T-cell (primary cell): Measurements from ENCODE around the gene UNC13D. TPM values are rescaled to one million over a fixed set of nuclear protein-coding genes. Genes with fewer than 3 reads are reported as not detected.

ENCODE experiments used
- ATAC-seq, 4 experiments: fragments of 200-7000 bp in 3 of 4; fragments of 150-1000 bp in 1 of 4; cut with Tn5 transposase; replicated peaks in 1 of 4; 1 replicate in 3 of 4; 2 replicates in 1 of 4; pipeline ENCODE4 v1.10.0; 2021; ENCODE audit warnings: moderate library complexity in 3 of 4, mild to moderate bottlenecking in 2 of 4, moderate number of reproducible peaks in 1 of 4
- CTCF ChIA-PET, 2 donors: fragments of 300-600 bp; sonication (Branson Sonifier 250); formaldehyde crosslinking; loops; one replicate each; lab custom pipeline; 2022; ENCODE audit warnings: antibody characterized with exemption in 2 of 2; lab: Charles Lee
- POLR2A ChIA-PET, 2 donors: fragments of 300-600 bp; sonication (Branson Sonifier 250); formaldehyde crosslinking; loops; one replicate each; lab custom pipeline; 2022; ENCODE audit warnings: antibody characterized with exemption in 2 of 2; lab: Charles Lee
- DNase-seq, 35 experiments: peaks; one replicate each; pipeline versions ENCODE4 v3.0.0 to v3.0.0-alpha.2; 2013 to 2023
- H3K27ac ChIP-seq: one replicate; pipeline ENCODE4 v1.5.1; 2013; ENCODE audit warnings: low read length
- H3K27me3 ChIP-seq, 2 experiments: replicated peaks in 1 of 2; 1 replicate in 1 of 2; 2 replicates in 1 of 2; pipeline versions ENCODE4 v1.6.1 to v1.7.0; 2013; ENCODE audit warnings: low read length in 1 of 2, mixed read lengths in 1 of 2; ENCODE audit not compliant: control insufficient read depth in 2 of 2, insufficient read depth in 2 of 2; ENCODE audit errors: extremely low read depth in 1 of 2
- H3K36me3 ChIP-seq, 2 donors: 1 replicate in 1 of 2; 2 replicates in 1 of 2; pipeline versions ENCODE4 v1.6.1 to v1.7.0; 2013; ENCODE audit warnings: low read length in 1 of 2; ENCODE audit not compliant: control insufficient read depth in 2 of 2, insufficient read depth in 1 of 2; ENCODE audit errors: extremely low read depth in 1 of 2
- H3K4me1 ChIP-seq, 2 experiments: 1 replicate in 1 of 2; 2 replicates in 1 of 2; pipeline versions ENCODE4 v1.6.1 to v1.7.0; 2013; ENCODE audit warnings: low read length in 2 of 2, mixed read lengths in 1 of 2; ENCODE audit not compliant: insufficient read depth in 2 of 2, control insufficient read depth in 1 of 2; ENCODE audit errors: extremely low read depth in 1 of 2
- H3K4me3 ChIP-seq, 2 donors: 1 replicate in 1 of 2; 2 replicates in 1 of 2; pipeline versions ENCODE4 v1.5.1 to v1.7.0; 2013; ENCODE audit warnings: mild to moderate bottlenecking in 2 of 2, low read length in 1 of 2, moderate library complexity in 1 of 2; ENCODE audit not compliant: control insufficient read depth in 1 of 2; ENCODE audit errors: extremely low read depth in 1 of 2
- H3K9me3 ChIP-seq: 2 replicates; pipeline ENCODE4 v1.7.0; 2013
- H3K27ac Mint-ChIP-seq, 2 donors: one replicate each; pipeline ENCODE4 v1.8.0; 2020 to 2021; ENCODE audit warnings: mild to moderate bottlenecking in 2 of 2, mixed read lengths in 2 of 2
- H3K27me3 Mint-ChIP-seq, 2 donors: one replicate each; pipeline ENCODE4 v1.8.0; 2021 to 2022; ENCODE audit warnings: mixed read lengths in 2 of 2
- H3K36me3 Mint-ChIP-seq: one replicate; pipeline ENCODE4 v1.8.0; 2021; ENCODE audit warnings: mixed read lengths
- H3K4me1 Mint-ChIP-seq, 3 donors: one replicate each; pipeline ENCODE4 v1.8.0; 2020 to 2022; ENCODE audit warnings: mixed read lengths in 3 of 3, mild to moderate bottlenecking in 1 of 3
- H3K4me3 Mint-ChIP-seq, 3 donors: one replicate each; pipeline ENCODE4 v1.8.0; 2020 to 2022; ENCODE audit warnings: mild to moderate bottlenecking in 3 of 3, mixed read lengths in 3 of 3, moderate library complexity in 3 of 3
- H3K9me3 Mint-ChIP-seq, 3 donors: one replicate each; pipeline ENCODE4 v1.8.0; 2020 to 2022; ENCODE audit warnings: mixed read lengths in 3 of 3
- WGBS: methylation state at CpG from one replicate; pipeline ENCODE4 v1.1.5; 2013; ENCODE audit warnings: missing lambda C conversion rate; ENCODE audit not compliant: insufficient coverage; 5-methylcytosine and 5-hydroxymethylcytosine counted together
- total RNA-seq, 35 experiments: library from RNA in 6 of 35; stranded (reverse) in 6 of 35; fragments of 120-200 nt in 1 of 35; gene quantifications; one replicate each; pipeline versions ENCODE4 v1.2.1 to v1.2.4 and lab custom pipeline; 2013 to 2026

UNC13D gene
- total RNA-seq, 5 donors from 2014 or later (not counting 1 experiment from before 2014, with no cell fraction given) = 148 to 191 (median 180) TPM

DNA sequence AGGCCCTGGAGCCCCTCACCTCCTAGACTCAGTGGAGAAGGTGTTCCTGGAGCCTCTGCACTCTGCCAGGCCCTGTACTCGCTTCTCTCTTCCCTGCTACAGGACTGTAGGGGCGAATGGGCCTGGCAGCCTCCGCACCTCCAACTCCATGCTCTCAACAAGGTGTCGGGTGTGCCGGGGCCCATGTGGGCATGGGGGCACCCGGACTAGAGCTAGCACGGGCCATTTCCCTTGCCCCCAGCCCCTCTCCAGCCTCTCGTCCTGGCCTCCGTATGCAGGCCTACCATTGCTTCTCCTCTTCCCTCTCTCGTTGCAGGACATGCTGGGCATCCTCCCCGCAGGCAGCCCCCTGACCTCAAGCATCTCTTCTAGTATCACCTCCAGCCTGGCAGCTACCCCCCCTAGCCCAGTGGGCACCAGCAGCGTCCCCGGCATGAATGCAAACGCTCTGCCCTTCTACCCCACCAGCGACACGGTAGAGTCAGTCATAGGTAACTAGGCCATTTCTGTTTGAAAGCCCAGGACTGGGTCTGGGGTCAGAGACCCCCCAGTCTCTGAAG, 25.8 kb downstream of the UNC13D start:
- Mint-ChIP-seq H3K4me1 (peaks cover 16 to 18% (median 17%) of the 10 kb centered on the region in 3 donors), H3K27ac (peak overlapping the region in 1 of 2 donors; percentile 74), H3K36me3 (peaks cover 24% of the 10 kb centered on the region), H3K27me3 (no peaks in the 10 kb centered on the region), H3K4me3 (no peak overlapping the region), H3K9me3 (no peaks in the 10 kb centered on the region)
- H3K4me1 ChIP-seq = peaks cover 2 to 23% of the 10 kb centered on the region in 2 experiments
- 97% methylated on average over 15 of the region's 16 CpGs for WGBS
- ChIA-PET POLR2A (no interaction called here), CTCF (no interaction called here)
- no peak overlapping the region for H3K27ac ChIP-seq
- H3K27me3 ChIP-seq = no peaks in the 10 kb centered on the region
- ATAC-seq (no peak), DNase-seq (no peak)
- no peaks in the 10 kb centered on the region for H3K9me3 ChIP-seq
- H3K36me3 ChIP-seq = peaks cover 56 to 80% of the 10 kb centered on the region in 2 donors
- H3K4me3 ChIP-seq = no peak overlapping the region

GRCh38 chr17:75817571-75817970, 26.6 kb downstream of the UNC13D start:
- peaks cover 52 to 80% of the 10 kb centered on the region in 2 donors for H3K36me3 ChIP-seq
- no peak overlapping the region for H3K4me3 Mint-ChIP-seq
- peaks cover 2 to 16% of the 10 kb centered on the region in 2 experiments for H3K4me1 ChIP-seq
- no peaks in the 10 kb centered on the region for H3K9me3 Mint-ChIP-seq
- POLR2A ChIA-PET = interaction anchor here in 1 of 2 donors (0.5 kb wide), 1 partner anchor 29 kb away, joined by 3 read pairs; no protein-coding TSS in a partner anchor
- H3K27ac ChIP-seq = no peak overlapping the region
- H3K27me3 Mint-ChIP-seq = no peaks in the 10 kb centered on the region
- H3K27me3 ChIP-seq = no peaks in the 10 kb centered on the region
- no peak overlapping the region for H3K27ac Mint-ChIP-seq
- CTCF ChIA-PET = no interaction called here
- DNase-seq (no peak), ATAC-seq (no peak)
- peaks cover 27% of the 10 kb centered on the region for H3K36me3 Mint-ChIP-seq
- 99% methylated on average over 6 of the region's 6 CpGs for WGBS
- no peak overlapping the region for H3K4me3 ChIP-seq
- no peaks in the 10 kb centered on the region for H3K9me3 ChIP-seq
- H3K4me1 Mint-ChIP-seq = peaks cover 16 to 18% (median 17%) of the 10 kb centered on the region in 3 donors

- no peak overlapping the region for H3K4me3 Mint-ChIP-seq
- peaks cover 1 to 7% of the 10 kb centered on the region in 2 experiments for H3K4me1 ChIP-seq
- ATAC-seq = no peak
- peaks cover 8 to 10% (median 8%) of the 10 kb centered on the region in 3 donors for H3K4me1 Mint-ChIP-seq
- peaks cover 55 to 85% of the 10 kb centered on the region in 2 donors for H3K36me3 ChIP-seq
- no peak overlapping the region for H3K27ac Mint-ChIP-seq
- no peak overlapping the region for H3K27ac ChIP-seq
- H3K36me3 Mint-ChIP-seq = peaks cover 30% of the 10 kb centered on the region
- no peaks in the 10 kb centered on the region for H3K9me3 ChIP-seq
- over 99% methylated on average over 9 of the region's 9 CpGs for WGBS
- ChIA-PET CTCF (no interaction called here), POLR2A (no interaction called here)
- no peaks in the 10 kb centered on the region for H3K27me3 ChIP-seq
- no peak overlapping the region for H3K4me3 ChIP-seq
- no peaks in the 10 kb centered on the region for H3K27me3 Mint-ChIP-seq
- H3K9me3 Mint-ChIP-seq = no peaks in the 10 kb centered on the region
- DNase-seq = no peak
Observed at GRCh38 chr17:75816693-75817092, 27.5 kb downstream of the UNC13D start.

DNA sequence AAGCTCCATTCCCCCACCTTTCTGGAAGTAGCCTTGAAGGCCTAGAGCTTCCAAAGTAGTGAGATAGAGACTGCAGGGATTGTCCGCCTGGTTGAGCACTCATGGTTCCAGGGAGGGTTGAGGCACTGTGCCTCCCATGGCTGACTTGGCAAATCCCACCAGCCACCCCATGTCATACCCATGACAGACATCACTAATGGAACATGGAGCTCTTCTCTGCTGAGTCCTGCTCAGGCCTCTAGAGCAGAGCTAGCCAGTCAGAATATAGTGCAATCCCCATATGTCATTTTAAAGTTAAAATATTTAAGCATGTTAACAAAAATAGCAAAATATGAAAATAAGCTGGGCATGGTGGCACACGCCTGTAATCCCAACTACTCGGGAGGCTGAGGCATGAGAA, 28.8 kb downstream of the UNC13D start:
- Histone ChIP-seq H3K4me3 (no peak overlapping the region), H3K9me3 (no peaks in the 10 kb centered on the region), H3K27me3 (no peaks in the 10 kb centered on the region), H3K36me3 (peaks cover 52 to 85% of the 10 kb centered on the region in 2 donors), H3K27ac (no peak overlapping the region), H3K4me1 (no peaks in the 10 kb centered on the region)
- ChIA-PET CTCF (interaction anchor here (0.6 to 0.7 kb wide), 2 partner anchors 16 to 67 kb away, joined by 3 to 4 read pairs; no protein-coding TSS in a partner anchor), POLR2A (no interaction called here)
- H3K9me3 Mint-ChIP-seq = no peaks in the 10 kb centered on the region
- WGBS = 100% methylated on average over 1 of the region's 3 CpGs
- no peak overlapping the region for H3K4me3 Mint-ChIP-seq
- H3K36me3 Mint-ChIP-seq = peaks cover 24% of the 10 kb centered on the region
- no peak for ATAC-seq
- H3K27ac Mint-ChIP-seq = no peak overlapping the region
- no peaks in the 10 kb centered on the region for H3K27me3 Mint-ChIP-seq
- no peak for DNase-seq
- peaks cover 0 to 2% (median 0%) of the 10 kb centered on the region in 3 donors for H3K4me1 Mint-ChIP-seq

DNA sequence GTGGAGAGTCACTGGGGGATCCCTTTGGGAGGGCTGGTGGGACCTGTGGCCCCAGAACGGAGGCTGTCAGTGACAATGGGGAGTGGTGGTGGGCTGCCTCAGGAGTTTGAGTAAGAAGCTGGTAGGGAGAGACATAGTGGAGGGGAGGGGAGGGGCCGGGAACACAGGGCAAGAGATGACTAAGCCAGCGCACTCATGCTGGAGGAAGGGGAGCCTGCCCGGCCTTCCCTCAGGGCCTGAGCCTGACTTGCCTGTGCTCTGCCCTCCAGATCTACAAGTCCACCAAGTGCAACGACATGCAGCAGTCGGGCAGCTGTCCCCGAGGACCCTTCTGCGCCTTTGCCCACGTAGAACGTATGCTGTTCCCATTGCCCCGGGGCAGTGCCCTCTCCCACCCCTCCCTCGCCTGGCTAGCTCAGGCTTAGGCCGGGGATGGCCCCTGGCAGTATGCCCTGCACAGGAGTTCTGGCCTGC, 29.3 kb downstream of the UNC13D start:
- ChIA-PET CTCF (interaction anchor here in 1 of 2 donors (0.7 kb wide), 1 partner anchor 16 kb away, joined by 4 read pairs; no protein-coding TSS in a partner anchor), POLR2A (no interaction called here)
- Mint-ChIP-seq H3K4me3 (no peak overlapping the region), H3K27ac (no peak overlapping the region), H3K4me1 (peaks cover 0 to 2% (median 0%) of the 10 kb centered on the region in 3 donors), H3K27me3 (no peaks in the 10 kb centered on the region), H3K36me3 (peaks cover 24% of the 10 kb centered on the region), H3K9me3 (no peaks in the 10 kb centered on the region)
- Histone ChIP-seq H3K4me1 (no peaks in the 10 kb centered on the region), H3K4me3 (no peak overlapping the region), H3K27ac (no peak overlapping the region), H3K36me3 (peaks cover 51 to 85% of the 10 kb centered on the region in 2 donors), H3K9me3 (no peaks in the 10 kb centered on the region), H3K27me3 (no peaks in the 10 kb centered on the region)
- DNase-seq (no peak), ATAC-seq (no peak)
- 94% methylated on average over 10 of the region's 13 CpGs for WGBS

DNA sequence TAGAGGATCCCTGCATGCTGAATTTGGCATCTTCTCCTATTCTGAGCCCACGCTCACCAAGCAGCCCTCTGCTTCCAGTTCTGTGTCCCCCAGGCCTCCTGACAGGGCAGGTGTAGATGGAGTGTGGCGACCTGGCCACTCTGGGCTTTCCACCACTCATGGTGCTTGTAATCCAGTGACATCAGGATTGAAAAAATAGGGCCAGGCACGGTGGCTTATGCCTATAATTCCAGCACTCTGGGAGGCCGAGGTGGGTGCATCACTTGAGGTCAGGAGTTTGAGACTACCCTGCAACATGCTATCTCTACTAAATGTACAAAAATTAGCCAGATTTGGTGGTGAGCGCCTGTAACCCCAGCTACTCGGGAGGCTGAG, 30.2 kb downstream of the UNC13D start:
- H3K27me3 Mint-ChIP-seq = no peaks in the 10 kb centered on the region
- 100% methylated on average over 1 of the region's 6 CpGs for WGBS
- H3K9me3 Mint-ChIP-seq = no peaks in the 10 kb centered on the region
- no peak overlapping the region for H3K4me3 Mint-ChIP-seq
- H3K4me1 Mint-ChIP-seq = no peaks in the 10 kb centered on the region
- H3K36me3 ChIP-seq = peaks cover 55 to 86% of the 10 kb centered on the region in 2 donors
- no peaks in the 10 kb centered on the region for H3K4me1 ChIP-seq
- no peak overlapping the region for H3K27ac Mint-ChIP-seq
- ChIA-PET CTCF (no interaction called here), POLR2A (interaction anchor here in 1 of 2 donors (0.5 kb wide), 1 partner anchor 251 kb away, joined by 7 read pairs; no protein-coding TSS in a partner anchor)
- ATAC-seq (no peak), DNase-seq (no peak)
- no peak overlapping the region for H3K27ac ChIP-seq
- no peaks in the 10 kb centered on the region for H3K9me3 ChIP-seq
- peaks cover 19% of the 10 kb centered on the region for H3K36me3 Mint-ChIP-seq
- H3K4me3 ChIP-seq = no peak overlapping the region
- H3K27me3 ChIP-seq = no peaks in the 10 kb centered on the region
